Peyer's patch (tissue), 4 donors: Measurements from ENCODE around the gene CGB1.
"Not testable (repeated sequence)": the region's sequence is repeated elsewhere in the genome, so short reads cannot be mapped to it uniquely, and the experiment has no call there.

Source experiments
- CTCF ChIP-seq, 6 experiments: fragments of 450-650 bp in 4 of 6; fragments of 200-600 bp in 2 of 6; sonication (generic) in 1 of 6; IDR thresholded peaks; one replicate each; pipeline ENCODE4 v1.5.1; 2017 to 2019; ENCODE audit warnings: antibody characterized with exemption in 6 of 6, mild to moderate bottlenecking in 3 of 6, moderate library complexity in 1 of 6
- POLR2A ChIP-seq, 2 donors: fragments of 450-650 bp; IDR thresholded peaks; one replicate each; pipeline ENCODE4 v1.5.1; 2017; ENCODE audit warnings: antibody characterized with exemption in 2 of 2, mild to moderate bottlenecking in 2 of 2, moderate library complexity in 2 of 2

- TF ChIP-seq CTCF, POLR2A (IDR thresholded peaks at IDR 0.05): not testable (repeated sequence)
Observed at GRCh38 chr19:49038557-49039276, 2.0 kb upstream of the CGB1 start.
